LNCaP clone FGC (cell line): ENCODE measurements around the gene PPIB.
A peak's percentile ranks its signal among the peaks of the same experiment; 100 is the strongest.

ENCODE experiments used
- DNase-seq: peaks from one replicate; pipeline ENCODE4 v3.0.0-alpha.2; 2011; ENCODE audit warnings: low read depth
- H3K4me3 ChIP-seq: 2 replicates; pipeline ENCODE4 v1.5.1; 2011; ENCODE audit warnings: mild to moderate bottlenecking, low read depth, low read length, control low read depth
- CTCF ChIP-seq: IDR thresholded peaks from 2 replicates; pipeline ENCODE4 v1.5.1; 2012; ENCODE audit warnings: mild to moderate bottlenecking; ENCODE audit not compliant: control insufficient read depth, insufficient read depth; ENCODE audit errors: extremely low read depth

Gene PPIB

GRCh38 chr15:64157599-64158125 lies 5.2 kb downstream of the PPIB start:
- TF ChIP-seq CTCF = no peak
- H3K4me3 ChIP-seq = no peak overlapping the region
- DNase-seq = no peak

- DNase-seq = no peak
- no peak for TF ChIP-seq CTCF
- H3K4me3 ChIP-seq = no peak overlapping the region
Measured at GRCh38 chr15:64156652-64157331, 6.0 kb downstream of the PPIB start.

DNA sequence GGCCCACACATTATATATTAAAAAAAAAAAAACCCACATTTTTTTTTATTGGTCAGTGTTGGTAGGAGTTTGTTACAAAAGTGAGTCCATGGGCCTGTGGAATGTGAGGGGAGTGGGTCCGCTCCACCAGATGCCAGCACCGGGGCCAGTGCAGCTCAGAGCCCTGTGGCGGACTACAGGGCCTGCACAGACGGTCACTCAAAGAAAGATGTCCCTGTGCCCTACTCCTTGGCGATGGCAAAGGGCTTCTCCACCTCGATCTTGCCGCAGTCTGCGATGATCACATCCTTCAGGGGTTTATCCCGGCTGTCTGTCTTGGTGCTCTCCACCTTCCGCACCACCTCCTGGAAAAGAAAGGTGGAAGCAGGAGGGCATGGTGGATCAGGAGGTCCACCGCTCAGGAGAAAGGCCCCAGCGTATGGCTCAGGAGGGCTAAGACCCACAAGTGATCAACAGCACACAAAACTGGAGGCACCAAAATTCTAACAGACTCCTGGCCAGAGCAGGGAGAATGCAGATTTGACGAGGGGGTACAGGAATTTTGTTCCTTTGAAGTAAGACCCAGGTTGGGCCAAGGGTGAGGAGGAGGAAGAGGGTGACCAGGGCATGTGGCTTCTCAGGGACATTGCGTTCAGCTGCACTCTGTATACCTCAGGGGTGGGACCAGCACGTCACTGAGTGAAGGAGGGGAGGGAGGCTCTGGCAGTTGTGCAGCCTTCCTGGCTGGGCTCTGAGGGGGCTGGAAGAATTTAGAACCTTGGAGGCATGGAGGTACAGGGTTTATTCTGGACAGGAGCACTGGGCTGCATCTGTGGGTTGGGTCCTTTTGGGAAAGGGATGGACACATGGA lies 6.8 kb downstream of the PPIB start:
- no peak for DNase-seq
- no peak overlapping the region for H3K4me3 ChIP-seq
- no peak for TF ChIP-seq CTCF

DNA sequence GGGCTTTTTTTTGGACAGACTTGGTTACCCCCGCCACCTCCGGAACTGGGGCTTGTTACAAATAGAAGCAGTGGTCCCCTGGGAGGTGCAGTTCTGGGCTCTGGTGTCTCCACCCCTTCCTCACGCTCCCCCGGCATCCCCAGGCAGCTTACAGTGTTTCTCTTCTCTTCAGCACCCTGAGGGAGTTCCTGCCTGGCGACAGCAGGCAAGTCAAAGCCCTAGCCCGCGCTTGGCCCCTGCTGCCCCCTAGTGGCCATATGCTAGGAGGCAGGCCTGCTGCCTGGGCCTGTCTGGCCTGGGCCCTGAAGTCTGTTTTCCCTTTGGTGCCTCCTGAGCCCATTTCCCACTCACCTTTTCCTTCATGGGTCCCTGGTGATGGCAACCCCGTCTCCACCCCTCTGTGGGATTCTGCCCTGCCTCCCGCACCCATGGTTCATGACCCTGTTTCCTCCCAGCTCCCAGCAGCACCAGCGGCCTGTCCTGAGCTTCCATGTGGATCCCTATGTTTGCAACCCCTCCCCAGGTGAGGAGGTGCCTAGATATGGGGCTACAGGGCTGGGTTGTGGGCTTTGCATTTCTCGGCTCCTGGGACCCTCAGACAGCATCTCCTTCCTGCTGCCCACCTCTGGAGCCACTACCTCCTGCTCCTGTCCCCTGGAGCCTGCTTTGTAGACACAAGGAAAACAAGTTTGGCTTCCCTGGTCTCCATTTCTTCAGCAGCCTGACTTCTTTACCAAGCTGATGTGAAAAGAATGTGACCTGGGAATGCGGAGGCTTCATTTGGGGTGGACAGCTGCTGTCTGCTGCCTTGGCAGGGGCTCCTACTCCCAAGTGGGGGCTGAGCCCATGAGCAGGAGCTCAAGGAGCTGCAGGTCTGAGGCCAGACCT lies 9.1 kb downstream of the PPIB start:
- DNase-seq = peak; percentile 50
- TF ChIP-seq CTCF = peak; percentile 100
- H3K4me3 ChIP-seq = no peak overlapping the region

GRCh38 chr15:64152507-64153387 lies 10.1 kb downstream of the PPIB start:
- no peak for DNase-seq
- no peak for TF ChIP-seq CTCF
- H3K4me3 ChIP-seq = peak overlapping the region; percentile 70
